Inflammatory macrophage (primary cell): ENCODE data around the gene AIMP1.

ENCODE experiments used
- DNase-seq, 2 donors: peaks; one replicate each; pipeline ENCODE4 v3.0.0-alpha.2; 2020 to 2022
- total RNA-seq, 18 experiments: gene quantifications; one replicate each; lab custom pipeline; 2026; ENCODE audit warnings: mixed read lengths in 6 of 18, inconsistent platforms in 2 of 18; lab: John Stamatoyannopoulos, UW

The AIMP1 gene
- 19.3 to 67.5 (median 49.2) reads per million in 18 experiments for total RNA-seq

DNA sequence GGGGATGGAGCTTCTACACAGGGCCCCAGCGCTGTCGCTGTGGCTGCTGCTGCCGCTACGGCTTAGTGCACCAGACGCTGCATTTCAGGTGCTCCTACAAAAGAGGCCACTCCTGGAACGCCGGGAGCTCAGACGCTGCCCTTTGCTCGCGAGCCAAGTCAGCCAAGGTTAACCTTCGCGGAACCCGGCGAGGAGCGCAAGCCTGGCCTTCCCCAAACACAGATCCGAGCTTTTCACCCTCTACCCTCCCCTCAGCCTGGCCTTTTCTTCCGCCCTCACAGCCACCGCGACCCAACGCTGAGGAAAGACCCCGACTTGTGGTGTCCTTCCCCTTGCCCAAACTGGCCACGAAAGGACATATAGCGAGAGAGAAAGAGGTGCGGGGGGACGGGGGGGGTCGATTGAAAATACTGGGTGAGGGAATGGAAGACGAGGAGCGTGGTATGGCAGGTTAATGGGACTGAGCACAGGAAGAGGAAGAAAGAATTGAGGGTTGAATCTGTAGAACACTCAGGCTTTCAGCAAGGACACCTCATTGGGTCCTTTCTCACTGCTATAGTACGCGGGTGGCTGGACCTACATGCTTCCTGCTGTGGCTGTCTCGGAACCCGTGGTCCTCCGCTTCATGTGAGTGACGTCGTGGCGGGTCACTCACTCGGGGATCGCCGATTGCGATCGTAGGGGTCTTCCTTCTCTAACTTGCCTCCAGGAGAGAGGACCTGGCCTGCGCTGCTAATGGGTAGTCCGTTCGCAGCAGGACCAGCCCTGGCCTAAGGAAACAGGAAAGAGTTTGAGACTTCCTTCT lies at the start of gene AIMP1, which contains the start of gene TBCK:
Gene AIMP1, plus strand, starts transcription at position 583 of the 805 bp plus-strand sequence. CDS start 8,460 bp downstream, outside the sequence.
Gene TBCK, minus strand, starts transcription at position 242 of the 805 bp plus-strand sequence. CDS start 7,249 bp downstream, outside the sequence.
- peak; percentile 90 to 93 for DNase-seq

DNA sequence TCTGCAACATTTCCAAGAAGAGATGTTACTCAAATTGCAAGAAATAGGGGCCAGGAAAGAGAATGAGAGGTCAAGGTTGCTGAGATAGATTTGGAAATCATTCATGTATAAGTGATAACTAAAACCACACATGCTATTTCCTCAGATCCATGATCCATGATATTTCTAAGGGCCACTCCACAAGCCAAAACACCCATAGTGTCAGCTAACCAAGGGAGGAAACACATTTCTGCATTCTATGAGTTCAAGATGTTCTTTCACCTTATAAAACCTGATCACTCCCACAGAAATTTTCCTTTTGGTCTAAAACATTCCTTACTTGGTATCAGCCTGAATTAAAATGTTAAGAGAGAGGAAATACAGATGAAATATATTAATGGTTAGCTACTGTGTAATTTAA lies 47.6 kb upstream of the AIMP1 start:
- no peak for DNase-seq

DNA sequence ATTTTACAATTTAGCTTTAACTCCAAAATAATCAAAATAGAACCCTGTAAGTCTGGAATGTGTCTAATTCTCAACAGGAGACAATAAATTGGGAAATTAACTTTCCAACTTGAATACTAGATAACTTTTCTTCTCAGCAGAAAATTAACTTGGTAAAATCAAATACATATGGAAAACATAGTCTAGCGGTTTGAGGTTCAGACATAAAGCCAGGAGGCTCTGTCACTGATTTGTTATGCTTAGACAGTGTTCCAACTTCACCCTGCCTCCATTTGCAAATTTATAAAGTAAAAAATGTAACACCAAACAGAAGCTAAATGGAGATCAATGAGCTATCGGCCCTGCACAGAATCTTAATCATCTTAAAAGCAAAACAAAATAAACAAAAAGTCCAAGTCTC lies 46.6 kb upstream of the AIMP1 start:
- DNase-seq: no peak

DNA sequence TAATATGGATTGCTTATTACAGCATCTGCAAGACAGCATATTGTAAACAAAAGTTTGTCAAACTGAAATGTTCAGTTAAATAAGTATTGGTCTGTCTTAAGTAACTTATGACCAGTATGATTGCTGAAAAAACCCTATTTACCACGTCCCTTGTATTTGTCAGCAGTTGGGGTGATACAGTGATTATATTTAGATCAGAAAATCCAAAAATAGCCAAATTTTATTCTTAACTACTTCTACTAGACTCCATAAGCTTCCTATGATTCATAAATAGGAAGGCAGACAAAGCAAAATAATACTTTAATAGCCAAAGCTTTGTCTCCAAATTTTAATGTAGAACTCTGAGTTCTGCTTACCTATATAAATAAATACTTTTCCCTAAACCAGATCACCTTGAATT lies 45.6 kb upstream of the AIMP1 start:
- no peak for DNase-seq

DNA sequence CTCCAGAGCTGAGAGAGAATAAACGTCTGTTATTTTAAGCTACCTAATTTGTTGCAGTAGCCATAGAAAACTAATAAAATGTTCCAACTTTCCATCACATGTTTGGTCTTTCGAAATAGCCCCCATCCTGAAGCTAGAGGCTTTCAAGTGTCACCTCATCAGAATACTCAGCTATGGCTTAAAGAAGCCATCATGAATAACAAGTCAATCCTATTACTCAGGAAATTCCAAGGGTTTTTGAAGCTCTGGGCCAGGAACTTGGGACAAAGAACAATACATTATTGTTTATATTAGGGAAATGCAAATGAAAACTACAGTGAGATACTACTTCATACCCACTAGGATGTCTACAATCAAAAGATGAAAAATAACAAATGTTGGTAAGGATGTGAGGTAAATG lies 42.5 kb upstream of the AIMP1 start:
- DNase-seq: no peak

DNA sequence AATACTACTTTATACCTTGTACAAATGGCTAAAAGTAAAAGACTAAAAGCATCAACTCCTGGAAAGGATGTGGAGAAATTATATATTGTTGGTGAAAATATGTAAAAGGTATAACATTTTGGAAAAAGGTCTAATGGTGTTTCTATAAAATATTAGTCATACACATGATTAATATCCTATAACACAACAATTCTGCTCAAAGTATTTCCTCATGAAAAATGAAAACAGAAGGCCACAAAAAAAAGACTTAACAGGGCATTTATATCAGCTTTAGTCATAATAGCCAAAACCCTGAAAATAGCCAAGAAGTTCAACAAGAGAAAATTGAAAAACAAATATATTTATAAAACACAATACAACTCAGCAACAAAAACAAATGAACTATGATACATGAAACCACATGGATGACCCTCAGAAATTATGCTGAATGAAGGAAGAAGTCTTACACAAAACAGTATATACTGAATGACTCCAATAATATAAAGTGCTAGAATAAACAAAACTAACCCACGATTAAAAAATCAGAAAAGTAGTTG lies 39.1 kb upstream of the AIMP1 start:
- no peak for DNase-seq

DNA sequence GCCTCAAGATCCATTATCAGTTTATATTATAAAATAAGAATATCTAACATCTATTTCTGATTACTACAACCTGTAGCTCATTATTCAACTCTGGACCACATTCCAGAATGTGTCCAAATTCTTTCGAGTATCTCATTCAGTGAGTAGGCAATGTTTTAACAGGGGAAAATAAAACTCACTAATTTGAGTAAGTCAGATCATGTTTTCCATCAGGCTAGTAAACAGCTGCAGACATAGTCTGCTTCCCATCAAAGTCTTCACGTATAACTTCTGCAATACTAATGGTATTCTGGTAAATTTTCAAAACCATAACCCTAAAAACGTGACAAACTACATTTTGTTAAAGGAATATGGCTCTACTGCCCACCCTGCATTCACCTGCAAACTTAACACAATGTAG lies 32.1 kb upstream of the AIMP1 start:
- DNase-seq: no peak

DNA sequence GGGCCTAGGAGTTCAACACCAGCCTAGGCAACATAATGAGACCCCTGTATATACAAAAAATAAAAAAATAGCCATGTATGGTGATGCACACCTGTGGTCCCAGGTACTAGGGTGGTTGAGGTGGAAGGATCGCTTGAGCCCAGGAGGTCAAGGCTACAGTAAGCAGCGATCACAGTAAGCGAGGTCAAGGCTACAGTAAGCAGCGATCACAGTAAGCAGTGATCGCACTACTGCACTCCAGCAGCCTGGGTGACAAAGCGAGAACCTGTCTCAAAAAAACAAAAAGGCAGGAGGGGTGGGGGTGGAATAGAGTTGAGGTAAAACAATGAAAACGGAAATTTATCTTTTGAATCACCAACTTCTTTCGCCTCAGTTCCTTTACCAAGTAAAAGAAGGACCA lies 29.7 kb upstream of the AIMP1 start:
- DNase-seq: no peak

DNA sequence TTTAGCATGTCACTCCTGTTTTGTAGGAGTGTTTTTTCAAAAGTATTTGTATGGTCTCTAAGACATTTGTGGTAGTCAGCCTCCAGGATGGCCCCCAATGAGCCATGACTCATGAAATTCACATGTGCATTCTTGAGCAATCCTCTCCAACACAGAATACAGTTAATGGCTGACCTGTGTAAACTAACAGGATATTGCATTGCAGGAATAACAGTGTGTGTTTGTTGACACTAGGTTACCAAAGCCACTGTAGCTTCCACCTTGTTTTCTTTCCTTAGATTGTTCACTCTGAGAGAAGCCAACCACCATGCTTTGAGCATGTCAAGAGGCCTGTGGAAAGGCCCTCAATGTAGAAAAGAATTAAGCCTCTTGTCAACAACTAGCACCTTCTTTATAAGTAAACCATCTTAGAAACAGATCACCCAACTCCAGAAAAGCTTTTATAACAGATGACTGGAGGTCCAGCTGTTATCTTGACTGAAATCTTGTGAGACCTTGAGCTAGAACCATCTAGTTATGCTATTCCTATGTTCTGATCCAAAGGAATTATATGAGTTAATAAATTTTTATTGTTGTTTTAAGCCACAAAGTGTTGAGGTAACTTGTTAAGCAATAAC lies 28.9 kb upstream of the AIMP1 start:
- peak; percentile 24 to 46 for DNase-seq

DNA sequence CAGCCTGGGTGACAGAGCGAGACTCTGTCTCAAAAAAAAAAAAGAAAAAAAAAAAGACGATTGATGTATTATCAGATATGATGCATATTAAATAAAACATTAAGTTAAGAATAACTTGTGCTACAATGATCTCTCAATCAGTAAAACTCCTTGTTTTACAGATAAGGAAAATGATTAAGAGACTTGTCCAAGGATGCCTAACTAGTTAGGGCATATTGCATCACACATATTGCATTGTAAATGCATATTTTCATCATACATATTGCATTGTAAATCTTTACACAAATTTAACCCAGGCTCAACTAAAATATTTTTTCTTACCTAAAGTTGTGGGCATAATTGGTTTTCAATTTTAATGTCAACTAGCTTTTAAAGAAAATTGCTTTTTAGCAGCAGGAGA lies 26.6 kb upstream of the AIMP1 start:
- DNase-seq: no peak

DNA sequence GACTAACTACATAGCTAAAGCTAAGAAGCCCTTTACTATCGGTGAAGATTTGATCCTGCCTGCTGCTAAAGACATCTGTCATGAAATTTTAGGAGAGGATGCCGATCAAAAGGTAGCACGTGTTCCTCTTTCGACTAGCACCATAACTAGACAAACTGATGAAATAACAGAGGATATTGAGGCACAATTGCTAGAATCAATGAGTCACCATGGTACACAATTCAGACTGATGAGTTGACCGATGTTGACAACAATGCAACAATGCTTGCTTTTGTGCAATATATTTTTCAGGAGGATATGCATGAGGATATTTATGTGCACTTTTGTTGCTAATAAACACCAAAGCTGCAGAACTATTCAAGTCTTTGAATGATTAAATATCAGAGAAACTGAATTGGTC lies 24.7 kb upstream of the AIMP1 start:
- no peak for DNase-seq

DNA sequence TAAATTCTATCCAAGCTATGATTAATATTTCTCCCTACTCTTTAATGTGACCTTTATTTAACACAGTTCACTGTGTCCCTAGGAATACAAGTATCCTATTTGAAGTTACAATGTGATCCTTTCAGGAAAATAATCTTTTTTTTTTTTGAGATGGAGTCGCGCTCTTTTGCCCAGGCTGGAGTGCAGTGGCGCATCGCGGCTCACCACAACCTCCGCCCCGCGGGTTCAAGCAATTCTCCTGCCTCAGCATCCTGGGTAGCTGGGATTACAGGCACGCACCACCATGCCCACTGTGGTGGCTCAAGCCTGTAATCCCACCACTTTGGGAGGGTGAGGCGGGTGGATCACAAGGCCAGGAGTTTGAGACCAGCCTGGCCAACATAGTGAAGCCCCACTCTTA lies 22.3 kb upstream of the AIMP1 start:
- no peak for DNase-seq

DNA sequence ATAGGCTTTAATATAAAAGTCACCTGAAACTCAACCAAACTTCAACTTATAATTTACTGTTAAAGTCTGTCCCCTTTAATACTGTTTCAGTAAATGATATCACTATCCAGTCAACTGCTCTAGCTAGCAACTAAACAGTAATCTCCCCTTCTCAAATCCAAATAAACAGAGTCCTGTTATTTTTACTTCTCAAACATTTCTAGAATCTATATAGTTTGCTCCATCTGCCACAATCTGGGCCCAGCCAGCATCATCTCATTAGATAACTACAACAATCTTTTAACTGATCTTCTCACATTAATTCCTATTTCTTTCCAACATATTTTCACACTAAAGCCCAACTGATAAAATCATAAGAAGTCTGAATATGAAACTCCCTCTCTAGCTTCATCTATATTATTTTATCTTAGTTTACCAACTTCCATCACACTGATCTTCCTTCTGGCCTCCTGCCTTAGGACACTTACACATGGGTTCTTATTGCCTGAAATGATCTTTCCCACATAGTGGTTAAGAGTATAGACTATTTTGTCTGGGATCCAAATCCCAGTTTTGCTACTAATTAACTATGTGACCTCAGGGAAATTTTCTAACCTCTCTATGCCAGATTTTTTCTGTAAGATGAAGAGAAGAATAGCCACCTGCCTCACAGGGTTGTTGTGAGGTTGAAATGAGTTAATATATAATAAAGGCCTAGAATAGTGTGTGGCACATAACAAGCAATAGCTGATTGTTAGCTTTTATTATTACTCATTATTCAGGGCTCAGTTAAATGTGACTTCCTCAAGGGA lies 18.9 kb upstream of the AIMP1 start:
- DNase-seq: no peak

DNA sequence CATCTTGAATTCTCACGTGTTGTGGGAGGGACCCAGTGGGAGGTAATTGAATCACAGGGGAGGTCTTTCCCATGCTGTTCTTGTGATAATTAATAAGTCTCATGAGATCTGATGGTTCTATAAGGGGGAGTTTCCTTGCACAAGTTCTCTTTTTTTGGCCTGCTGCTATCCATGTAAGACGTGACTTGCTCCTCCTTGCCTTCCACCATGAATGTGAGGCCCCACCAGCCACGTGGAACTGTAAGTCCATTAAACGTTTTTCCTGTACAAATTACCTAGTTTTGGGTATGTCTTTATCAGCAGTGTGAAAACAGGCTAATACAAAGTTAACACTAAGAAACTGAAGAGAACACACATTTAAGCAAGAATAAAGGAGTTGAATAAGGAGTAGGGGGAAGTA lies 16.4 kb upstream of the AIMP1 start:
- peak; percentile 12 to 33 for DNase-seq

DNA sequence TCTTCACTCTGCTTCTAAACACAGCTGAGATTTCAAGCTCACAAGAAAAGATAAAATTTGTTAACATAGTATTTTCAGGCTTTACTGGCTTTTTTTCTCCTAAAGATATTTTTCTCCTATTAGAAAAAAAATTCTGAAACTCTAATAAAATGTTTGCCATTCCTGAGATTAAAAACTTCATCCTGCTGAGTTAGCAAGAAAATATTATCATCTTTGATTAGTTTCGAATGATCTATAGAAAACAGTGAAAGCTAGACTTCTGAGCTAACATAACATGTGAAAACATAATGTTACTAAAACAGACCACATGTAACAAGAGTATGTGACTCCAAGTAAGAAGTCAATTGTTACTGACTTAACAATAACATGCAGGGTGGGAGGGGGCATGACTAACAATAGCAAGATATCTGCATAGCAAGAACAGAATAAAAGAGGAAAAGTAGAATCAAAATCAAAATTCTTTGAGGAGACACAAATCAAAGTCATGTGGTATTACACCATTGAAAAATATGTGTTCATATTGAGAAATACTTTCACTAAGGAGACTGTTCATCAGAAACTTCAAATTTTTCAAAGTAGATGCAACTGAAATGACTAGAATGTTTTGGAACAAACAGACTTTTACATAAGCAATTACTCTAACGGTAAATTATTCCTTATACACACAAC lies 14.8 kb upstream of the AIMP1 start:
- DNase-seq: no peak

DNA sequence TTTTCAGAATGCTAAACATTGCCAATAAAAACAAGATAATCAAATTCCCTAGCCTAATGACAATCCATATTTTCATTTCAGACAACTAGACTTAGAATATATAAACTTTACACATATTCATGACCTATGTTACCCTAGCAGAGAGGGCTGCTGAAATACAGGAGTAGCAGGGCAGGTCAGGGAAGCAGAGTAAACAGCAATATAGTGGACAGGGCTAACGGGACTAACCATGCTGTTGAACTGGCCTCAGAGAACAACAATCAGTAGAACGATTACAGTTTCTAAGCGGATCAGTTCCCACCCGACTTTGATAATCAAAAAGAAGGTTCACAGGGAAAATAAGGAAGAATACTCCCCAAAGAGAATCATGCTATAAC lies 14.3 kb upstream of the AIMP1 start:
- DNase-seq: no peak

DNA sequence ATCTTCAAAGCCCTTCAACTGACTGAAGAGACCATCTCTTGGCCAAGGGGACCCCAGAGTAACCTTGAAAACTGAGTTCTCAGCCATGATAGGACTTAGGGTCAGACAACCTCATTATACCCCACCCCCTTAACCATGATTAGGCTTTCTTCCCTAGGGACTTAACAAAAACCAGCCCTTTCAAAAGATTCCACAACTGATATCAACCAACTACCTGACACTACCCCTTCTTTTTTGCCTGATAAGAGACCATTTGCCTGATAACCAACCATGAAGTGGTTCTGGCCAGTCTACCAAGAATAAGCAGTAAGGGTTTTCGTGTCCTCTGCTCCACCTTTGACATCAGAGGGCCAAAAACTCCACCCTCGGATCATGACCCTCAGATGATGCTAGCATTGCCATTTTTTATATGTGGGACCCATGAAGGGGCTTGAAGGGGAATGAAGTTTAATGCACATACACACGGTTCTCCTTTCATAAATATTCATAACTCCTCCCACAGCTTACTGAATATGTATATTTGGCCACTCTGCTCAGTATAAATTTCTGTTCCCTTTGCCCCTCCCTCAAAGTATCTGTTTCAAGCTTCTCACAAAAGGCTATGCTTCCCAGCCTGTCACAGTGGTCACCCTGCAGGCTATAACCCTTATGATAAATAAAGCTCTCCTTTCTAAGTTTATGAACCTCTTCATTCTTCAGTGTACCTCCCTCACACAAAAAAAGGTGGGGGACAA lies 12.6 kb upstream of the AIMP1 start:
- no peak for DNase-seq

DNA sequence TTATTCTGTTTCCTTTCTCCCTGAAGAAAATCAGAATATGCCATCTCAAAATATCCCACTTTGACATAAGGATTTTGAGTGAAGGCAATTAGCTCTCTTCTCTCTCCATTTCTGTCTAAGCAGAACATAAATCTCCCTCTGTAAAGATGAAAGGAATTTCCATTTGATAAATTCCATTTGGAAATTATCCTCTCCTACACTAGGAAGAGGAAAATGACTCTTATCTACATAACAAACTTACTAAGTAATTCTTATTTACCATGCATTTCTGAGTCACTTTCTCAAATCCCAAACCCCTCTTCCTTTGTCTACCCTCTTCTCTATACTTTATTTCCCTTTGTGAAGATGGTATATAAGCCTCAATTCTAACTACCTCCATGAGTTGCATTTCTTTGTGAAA lies 11.7 kb upstream of the AIMP1 start:
- no peak for DNase-seq

DNA sequence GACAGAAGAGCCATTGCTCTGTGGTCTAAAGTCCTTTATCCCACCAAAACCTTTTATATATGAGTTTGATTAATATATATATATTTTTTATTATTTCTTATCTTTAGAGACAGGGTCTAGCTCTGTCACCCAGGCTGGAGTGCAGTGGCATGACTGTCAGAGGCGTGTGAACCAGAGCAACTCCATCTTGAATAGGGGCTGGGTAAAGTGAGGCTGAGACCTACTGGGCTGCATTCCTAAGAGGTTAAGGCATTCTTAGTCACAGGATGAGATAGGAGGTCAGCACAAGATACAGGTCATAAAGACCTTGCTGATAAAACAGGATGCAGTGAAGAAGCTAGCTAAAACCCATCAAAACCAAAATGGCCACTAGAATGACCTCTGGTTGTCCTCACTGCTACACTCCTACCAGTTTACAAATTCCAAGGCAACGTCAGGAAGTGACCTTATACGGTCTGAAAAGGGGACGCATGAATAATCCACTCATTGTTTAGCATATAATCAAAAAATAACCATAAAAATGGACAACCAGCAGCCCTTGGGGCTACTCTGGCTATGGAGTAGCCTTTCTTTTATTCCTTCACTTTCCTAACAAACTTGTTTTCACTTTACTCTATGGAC lies 10.8 kb upstream of the AIMP1 start:
- no peak for DNase-seq

DNA sequence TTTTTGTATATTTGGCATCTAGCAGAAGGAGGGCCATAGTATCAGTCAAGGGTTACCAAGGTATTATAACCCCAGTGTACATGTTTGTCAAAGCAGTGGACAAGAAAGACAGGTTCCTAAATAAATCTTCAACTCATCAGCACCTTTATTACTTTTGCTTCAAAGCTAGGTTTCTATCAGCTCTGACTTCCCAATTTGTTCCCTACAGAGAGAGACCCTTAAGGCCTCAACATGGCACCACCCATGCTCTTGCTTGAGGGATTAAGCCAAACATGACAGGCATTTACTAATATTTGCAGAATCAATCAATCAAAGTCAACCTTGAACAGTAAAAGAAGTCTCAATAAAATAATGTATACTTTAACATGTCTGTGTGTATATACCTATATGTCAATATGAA lies 9.8 kb upstream of the AIMP1 start:
- no peak for DNase-seq

DNA sequence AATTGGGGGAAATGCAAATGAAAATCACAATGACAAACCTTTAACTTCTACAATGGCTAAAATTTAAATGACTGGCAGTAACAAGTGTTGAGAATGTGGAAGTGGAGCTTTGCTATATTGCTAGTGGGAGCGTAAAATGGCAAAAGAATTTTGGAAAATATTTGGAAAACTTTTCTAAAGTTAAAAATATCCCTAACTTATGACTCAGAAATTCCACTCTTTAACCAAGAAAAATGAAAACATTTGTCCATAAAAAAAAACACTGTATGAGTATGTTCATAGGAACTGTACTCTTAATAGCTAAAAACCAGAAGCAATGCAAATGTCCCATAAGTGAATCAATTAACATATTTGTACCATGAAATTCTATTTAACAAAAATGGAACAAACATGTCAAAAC lies 4.0 kb upstream of the AIMP1 start:
- DNase-seq: no peak
